HG03432 (cell line): ENCODE data around the gene ISG20L2.
"Not testable (repeated sequence)": the region's sequence is repeated elsewhere in the genome, so short reads cannot be mapped to it uniquely, and the experiment has no call there.

Experiments
- ATAC-seq: cut with Tn5 transposase; IDR thresholded peaks from one replicate; pipeline ENCODE4 v1.9.1; 2021; ENCODE audit warnings: mild to moderate bottlenecking, moderate library complexity; ENCODE audit not compliant: unreplicated experiment

The ISG20L2 gene

GRCh38 chr1:156728599-156729462 lies at the start of gene ISG20L2:
Gene ISG20L2, minus strand, starts transcription at chr1:156728766. Its CDS starts 1,114 bp downstream, at chr1:156727652.
- peak; percentile 94 for ATAC-seq

DNA sequence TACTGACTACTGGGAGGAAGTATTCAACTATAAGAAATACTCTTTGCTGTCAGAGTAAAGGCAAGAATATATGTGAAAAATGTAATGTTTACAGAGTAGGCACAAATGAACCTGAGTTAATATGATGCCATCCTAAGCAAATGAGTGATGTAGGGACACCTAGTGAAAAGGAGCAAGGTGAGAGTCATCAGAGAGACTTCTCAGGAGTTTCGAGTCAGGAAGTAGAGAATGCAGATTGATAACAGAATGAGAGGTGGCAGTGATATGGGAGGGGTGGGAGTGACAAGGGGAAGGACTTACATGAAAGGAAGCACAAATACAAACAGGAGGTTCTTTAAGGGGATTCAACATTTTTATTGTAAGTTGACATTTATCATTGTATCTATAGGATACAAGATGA lies 49.0 kb upstream of the ISG20L2 start:
- no peak for ATAC-seq

- no peak for ATAC-seq
Observed at GRCh38 chr1:156776942-156777341, 48.4 kb upstream of the ISG20L2 start.

- ATAC-seq = no peak
Observed at GRCh38 chr1:156775799-156776198, 47.2 kb upstream of the ISG20L2 start.

DNA sequence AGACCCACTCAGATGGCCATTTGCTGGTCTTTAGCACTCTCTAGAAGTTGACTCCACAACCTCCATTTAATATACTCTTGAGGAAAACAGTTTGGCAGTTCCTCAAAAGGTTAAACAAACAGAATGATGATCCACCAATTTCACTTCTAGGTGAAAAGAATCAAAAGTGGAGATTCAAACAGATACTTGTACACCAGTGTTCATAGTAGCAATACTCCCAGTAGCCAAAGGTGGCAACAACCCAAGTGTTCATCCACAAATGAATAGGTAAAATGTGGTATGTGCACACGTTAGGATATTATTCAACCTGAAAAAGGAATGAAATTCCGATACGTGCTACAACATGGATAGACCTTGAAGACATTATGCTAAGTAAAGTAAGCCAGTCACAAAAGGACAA lies 45.0 kb upstream of the ISG20L2 start:
- no peak for ATAC-seq

DNA sequence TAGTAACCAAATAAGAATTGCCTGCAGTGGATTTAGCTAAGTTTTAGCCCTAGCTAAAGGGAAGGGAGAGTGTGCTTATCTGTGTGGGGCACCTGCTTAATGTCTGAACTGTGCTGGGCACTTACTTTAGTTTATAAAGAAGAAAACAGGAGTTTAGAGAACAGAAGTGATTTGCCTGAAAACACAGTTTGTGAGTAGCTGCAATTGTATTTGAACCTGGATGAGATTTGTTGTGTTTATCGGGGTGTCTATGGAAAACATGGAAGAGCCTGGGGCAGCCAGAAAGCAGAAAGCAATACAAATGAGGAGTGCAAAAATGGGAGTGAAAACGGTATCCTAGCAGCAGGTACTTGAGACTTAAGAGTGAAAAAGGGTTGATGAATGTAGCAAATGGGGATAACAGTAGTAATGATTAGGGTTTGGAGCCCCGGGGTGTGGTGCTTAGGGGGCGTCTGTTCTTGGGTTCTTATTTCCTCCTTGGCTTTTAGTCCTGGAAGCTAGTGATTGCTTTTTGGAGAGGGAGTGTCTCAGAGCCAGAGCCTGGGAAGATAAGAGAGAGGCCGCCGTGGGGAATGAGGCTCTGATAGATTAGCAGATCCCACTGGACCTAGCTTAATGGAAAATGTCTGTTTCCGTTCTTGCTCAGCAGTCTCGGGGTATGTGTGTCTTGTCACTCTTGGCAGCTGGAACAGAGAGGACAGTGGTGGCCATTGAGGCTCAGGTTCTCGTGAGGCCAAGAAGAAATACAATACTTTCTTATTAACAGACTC lies 44.3 kb upstream of the ISG20L2 start:
- no peak for ATAC-seq

- no peak for ATAC-seq
Observed at GRCh38 chr1:156772222-156772621, 43.7 kb upstream of the ISG20L2 start.

DNA sequence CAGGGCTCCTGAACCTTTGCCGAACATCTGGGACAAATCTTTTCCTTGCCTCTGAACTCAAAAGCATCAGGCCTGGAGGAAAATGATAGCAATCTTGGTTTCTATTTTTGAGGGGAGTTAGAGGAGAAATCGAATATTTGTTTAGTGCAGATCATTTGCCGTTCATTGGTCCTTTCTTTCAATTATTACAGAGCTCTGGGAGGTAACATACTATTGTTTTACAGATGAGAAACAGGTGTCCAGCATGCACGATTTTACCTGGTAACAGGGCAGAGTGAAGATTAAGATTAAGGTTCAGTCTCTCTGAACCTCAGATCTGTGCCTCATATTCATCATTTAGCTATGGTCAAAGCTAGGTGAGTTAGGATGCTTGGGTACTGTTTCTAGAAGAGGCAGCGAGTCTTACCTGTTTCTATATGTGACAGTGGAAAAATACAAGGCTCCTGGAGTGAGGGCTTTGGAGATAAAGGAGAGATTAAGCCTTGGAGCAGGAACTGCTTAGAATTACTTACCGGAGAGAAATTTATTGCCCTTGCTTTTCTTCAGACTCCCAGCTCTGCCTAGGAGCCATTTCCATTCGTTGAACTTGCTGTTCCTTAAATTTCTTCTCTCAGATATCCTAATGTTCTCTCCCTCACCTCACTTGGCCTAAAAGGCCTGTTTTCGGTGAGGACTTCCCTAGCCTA lies 40.2 kb upstream of the ISG20L2 start:
- ATAC-seq = no peak

GRCh38 chr1:156767879-156768604 lies 39.5 kb upstream of the ISG20L2 start:
- ATAC-seq = peak; percentile 7

GRCh38 chr1:156767101-156767878 lies 38.7 kb upstream of the ISG20L2 start, which contains the start of gene PRCC:
Gene PRCC, plus strand, starts transcription at chr1:156767535. Its CDS starts 237 bp downstream, at chr1:156767772.
- ATAC-seq = peak; percentile 93

- ATAC-seq = peak; percentile 20
Observed at GRCh38 chr1:156766298-156767100, 37.9 kb upstream of the ISG20L2 start.

GRCh38 chr1:156765666-156766065 lies 37.1 kb upstream of the ISG20L2 start:
- no peak for ATAC-seq

GRCh38 chr1:156765136-156765535 lies 36.6 kb upstream of the ISG20L2 start:
- ATAC-seq = not testable (repeated sequence)

- no peak for ATAC-seq
Observed at GRCh38 chr1:156760796-156761104, 32.2 kb upstream of the ISG20L2 start.

DNA sequence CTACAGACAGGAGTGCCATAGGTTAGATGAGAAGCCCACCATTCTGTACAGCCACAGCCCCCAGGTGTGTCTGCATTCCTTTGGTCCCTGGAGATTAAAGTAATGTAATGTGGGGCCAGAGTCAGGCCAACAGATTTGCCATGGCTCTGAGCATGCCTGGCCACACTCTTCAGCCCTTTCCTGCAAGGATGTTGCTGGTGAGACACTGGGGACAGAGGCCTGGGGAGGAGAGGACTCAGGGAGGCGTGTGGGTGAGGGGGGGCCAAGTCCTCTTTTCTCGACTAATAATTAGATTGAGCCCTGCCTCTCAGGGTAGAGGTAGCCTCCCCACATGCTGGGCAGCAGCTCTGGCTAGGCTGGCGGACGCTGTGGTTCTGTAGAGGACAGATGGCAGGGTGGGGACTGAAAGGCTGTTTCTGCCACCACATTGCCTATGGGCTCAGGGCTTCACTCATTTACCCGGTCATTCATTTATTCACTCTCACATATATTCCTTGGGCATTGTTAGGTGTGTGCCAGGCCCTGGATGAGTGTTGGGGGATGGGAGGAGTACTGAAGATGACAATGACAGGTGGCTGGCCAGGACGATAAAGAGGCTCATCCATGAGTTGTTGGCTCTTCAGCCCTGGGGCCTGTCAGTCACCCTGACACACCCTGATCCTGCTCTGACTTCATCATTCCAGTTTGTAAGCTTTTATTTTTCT lies 31.7 kb upstream of the ISG20L2 start:
- ATAC-seq = no peak

GRCh38 chr1:156757572-156758253 lies 29.1 kb upstream of the ISG20L2 start:
- not testable (repeated sequence) for ATAC-seq

DNA sequence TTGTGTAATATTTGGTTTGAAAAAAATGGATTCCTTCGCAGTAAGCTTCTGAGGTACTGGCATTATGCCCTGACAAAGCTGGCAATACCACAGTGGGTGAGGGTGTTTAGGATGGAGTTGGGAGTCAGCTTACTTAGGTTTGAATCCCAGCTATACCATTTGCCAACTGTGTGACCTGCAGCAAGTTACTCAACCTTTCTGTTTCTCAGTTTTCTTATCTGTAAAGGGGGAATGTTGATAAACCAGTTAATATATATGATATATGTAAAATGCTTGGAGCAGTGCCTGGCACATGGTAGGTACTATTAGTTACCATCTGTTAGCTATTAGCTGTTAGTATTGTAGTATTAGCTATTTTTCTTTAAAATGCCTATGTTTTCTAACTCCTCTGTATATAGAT lies 27.8 kb upstream of the ISG20L2 start:
- ATAC-seq = no peak

DNA sequence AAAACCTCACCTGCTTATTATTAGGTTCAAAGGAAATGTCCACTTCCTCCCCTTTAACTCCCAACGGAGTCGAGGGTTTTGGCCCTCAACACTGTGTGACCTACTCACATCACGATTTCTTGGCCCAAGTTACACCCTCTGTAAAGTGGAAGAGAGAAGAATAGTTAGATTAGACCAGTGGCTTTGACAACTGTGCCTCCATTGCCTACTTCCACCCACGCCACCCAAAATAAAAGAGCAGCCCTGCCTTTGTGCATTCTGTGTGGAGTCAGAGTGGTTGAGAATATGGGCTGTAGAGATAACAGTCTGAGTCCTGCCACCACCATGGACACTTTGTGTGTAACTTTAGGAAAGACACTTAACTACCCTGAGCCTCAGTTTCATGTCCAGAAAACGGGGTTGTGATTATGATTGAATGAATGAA lies 27.0 kb upstream of the ISG20L2 start:
- ATAC-seq = no peak
